Measurements from ENCODE around the gene EIF4G3. TPM values are rescaled to one million over a fixed set of nuclear protein-coding genes. Genes with fewer than 3 reads are reported as not detected.

The EIF4G3 gene
- total RNA-seq, 4 donors from 2014 or later = 28.3 to 55.5 (median 35.5) TPM

DNA sequence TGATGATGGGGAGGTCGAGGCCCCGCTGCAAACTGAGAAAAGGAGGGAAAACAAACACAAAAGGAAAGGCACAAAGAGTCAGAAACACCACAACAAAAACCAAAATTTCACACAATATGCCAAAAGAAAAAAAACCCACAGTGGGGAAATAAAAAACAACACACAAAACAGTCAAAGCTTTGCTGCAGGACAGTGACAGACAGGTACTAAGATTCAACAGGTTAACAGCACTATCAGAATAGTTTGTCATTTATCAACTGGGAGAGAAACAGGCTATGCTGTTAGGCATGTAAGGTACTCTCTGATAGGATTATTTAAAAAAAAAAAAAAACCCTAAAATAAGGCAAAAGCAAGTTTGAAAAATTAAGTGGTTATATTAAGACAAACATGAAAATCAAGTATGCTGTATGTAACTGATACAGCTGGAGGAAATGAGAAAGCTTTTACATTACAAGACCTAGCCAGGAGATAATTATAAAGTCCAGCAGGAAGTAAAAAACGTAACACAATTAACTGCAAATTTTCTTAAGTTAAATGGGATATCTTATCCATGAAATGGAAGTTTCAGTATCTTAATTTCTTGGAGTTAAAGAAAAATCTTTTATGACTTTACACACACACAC lies 179.0 kb downstream of the EIF4G3 start:
- Histone ChIP-seq H3K4me3 (no peak overlapping the region), H3K27ac (no peak overlapping the region), H3K36me3 (peaks cover 0 to 14% (median 0%) of the 10 kb centered on the region in 3 donors), H3K9me3 (no peaks in the 10 kb centered on the region), H3K27me3 (no peaks in the 10 kb centered on the region), H3K4me1 (peaks cover 0 to 5% (median 0%) of the 10 kb centered on the region in 3 donors)
- no peak for DNase-seq
- WGBS, 2 donors = 82 to 84% methylated on average over 3 of the region's 3 CpGs
- intact Hi-C loops (cut with DNase I) = no loop called here
- TF ChIP-seq, protein P1, sequence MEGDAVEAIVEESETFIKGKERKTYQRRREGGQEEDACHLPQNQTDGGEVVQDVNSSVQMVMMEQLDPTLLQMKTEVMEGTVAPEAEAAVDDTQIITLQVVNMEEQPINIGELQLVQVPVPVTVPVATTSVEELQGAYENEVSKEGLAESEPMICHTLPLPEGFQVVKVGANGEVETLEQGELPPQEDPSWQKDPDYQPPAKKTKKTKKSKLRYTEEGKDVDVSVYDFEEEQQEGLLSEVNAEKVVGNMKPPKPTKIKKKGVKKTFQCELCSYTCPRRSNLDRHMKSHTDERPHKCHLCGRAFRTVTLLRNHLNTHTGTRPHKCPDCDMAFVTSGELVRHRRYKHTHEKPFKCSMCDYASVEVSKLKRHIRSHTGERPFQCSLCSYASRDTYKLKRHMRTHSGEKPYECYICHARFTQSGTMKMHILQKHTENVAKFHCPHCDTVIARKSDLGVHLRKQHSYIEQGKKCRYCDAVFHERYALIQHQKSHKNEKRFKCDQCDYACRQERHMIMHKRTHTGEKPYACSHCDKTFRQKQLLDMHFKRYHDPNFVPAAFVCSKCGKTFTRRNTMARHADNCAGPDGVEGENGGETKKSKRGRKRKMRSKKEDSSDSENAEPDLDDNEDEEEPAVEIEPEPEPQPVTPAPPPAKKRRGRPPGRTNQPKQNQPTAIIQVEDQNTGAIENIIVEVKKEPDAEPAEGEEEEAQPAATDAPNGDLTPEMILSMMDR (IDR thresholded peaks at IDR 0.05) = no peak
- no peak for TF ChIP-seq POLR2A (IDR thresholded peaks at IDR 0.05)

DNA sequence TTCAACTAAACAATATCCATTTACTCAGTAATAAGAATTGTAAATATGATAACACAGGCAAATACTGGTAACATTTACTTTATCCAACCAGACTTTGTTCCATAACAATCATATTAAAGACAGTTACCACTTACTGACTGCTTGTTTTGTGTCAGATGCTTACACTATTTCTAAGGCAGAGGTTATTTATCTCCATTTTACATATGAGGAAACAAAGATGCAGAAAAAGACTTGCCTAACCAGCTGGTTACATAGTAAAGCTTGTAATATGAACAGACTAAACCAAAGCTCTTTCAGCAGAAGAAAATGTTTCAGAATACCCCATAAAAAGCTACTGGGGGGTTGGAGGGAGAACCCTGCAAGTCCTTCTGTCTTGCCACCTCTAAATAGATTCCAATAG lies 180.1 kb downstream of the EIF4G3 start:
- Histone ChIP-seq H3K27ac (no peak overlapping the region), H3K4me3 (no peak overlapping the region), H3K27me3 (no peaks in the 10 kb centered on the region), H3K4me1 (peaks cover 0 to 17% (median 0%) of the 10 kb centered on the region in 3 donors), H3K9me3 (no peaks in the 10 kb centered on the region), H3K36me3 (peaks cover 0 to 10% (median 0%) of the 10 kb centered on the region in 3 donors)
- intact Hi-C loops (cut with DNase I) = no loop called here
- no peak for DNase-seq
- no peak for TF ChIP-seq POLR2A (IDR thresholded peaks at IDR 0.05)
- TF ChIP-seq, protein P1 (IDR thresholded peaks at IDR 0.05) = no peak

DNA sequence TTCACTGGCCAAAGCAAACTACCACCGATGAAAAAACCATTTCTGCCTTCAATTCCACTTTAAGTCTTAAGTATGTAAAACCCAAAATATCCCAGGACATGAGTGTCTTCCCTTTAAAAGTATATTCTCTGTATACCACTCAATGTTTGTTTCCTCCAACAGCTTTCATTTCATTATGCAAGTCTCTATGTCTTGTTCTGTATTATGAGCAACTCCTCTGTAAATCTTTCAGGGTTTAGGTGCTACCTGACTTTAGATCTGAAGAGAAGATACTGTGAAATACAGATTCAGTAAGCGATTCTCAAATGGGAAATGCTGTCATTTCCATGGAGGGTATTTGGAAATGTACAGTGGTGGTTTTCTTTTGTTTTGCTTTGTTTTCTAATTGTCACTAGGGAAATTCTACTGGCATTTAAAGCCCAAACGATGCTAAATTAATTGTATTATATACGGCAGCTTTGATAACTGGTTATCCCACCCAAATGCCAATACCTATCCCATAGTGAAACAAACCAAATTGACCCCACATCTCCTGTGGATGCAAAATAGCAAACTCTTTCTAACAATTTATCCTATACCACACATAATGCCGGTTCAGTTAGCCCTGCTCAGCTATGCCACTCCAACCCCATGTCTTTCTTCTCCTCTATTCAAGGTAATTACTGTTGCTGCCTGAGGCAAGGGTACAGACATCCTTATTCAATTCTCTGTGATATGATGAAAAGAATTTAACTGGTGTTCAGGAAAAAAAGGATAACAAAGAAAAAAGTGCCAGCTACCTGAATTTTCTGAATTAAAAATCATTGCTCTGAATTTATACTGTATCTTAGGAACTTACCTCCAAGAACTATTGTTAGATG lies 182.8 kb downstream of the EIF4G3 start:
- Histone ChIP-seq H3K27ac (no peak overlapping the region), H3K27me3 (no peaks in the 10 kb centered on the region)
- 84 to 89% methylated on average over 5 of the region's 5 CpGs for WGBS, 2 donors

DNA sequence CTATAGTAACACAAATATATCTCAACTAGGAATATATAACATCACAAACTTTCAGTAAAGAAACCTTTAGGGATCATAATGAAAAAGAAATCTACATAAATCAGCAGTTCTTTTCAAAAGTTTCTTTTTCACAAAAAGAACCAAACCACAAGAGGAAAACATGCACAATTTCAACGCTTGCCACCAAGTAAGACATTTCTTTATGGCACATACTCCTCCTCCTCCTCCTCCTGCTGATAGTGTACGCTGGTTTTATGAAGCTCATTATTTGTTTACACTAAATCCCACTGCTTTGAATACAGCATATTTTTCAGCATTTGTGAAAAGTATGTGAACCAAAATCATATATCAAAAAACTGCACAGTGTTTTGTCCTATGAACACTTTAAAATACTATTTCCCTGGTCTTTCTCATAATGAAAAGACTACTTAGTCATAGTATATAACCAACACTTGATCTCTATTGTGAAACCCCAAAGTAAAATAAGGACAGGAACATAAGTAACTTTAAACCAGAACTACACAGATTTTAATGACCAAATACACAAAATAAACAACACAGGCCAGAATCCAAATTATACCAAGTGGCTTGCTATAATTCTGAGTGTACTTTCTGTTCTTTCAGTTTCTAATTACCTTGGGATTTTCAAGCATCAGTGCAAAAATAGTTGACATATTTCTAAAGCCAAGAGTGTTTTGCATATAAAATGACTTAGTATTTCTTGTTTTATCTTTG lies 184.2 kb downstream of the EIF4G3 start:
- H3K4me1 ChIP-seq = peaks cover 0 to 27% (median 0%) of the 10 kb centered on the region in 3 donors

More for the DNA sequence above, 182.8 kb downstream of the EIF4G3 start:
- DNase-seq = no peak
- Histone ChIP-seq H3K4me3 (no peak overlapping the region), H3K4me1 (peaks cover 0 to 27% (median 0%) of the 10 kb centered on the region in 3 donors), H3K36me3 (peaks cover 0 to 7% (median 0%) of the 10 kb centered on the region in 3 donors), H3K9me3 (no peaks in the 10 kb centered on the region)
- TF ChIP-seq, protein P1 (IDR thresholded peaks at IDR 0.05) = no peak
- no peak for TF ChIP-seq POLR2A (IDR thresholded peaks at IDR 0.05)
- intact Hi-C loops (cut with DNase I) = no loop called here

More for the DNA sequence above, 184.2 kb downstream of the EIF4G3 start:
- Histone ChIP-seq H3K36me3 (peaks cover 0 to 7% (median 0%) of the 10 kb centered on the region in 3 donors), H3K27me3 (no peaks in the 10 kb centered on the region), H3K27ac (peak overlapping the region in 2 of 4 donors; percentile 34 to 71), H3K9me3 (no peaks in the 10 kb centered on the region), H3K4me3 (no peak overlapping the region)
- WGBS, 2 donors = 60 to 72% methylated on average over 2 of the region's 2 CpGs
- TF ChIP-seq, protein P1 (IDR thresholded peaks at IDR 0.05) = no peak
- TF ChIP-seq POLR2A (IDR thresholded peaks at IDR 0.05) = no peak
- intact Hi-C loops (cut with DNase I) = no loop called here
- DNase-seq = no peak

Measured in esophagus squamous epithelium (tissue), 5 donors.